HEK293 (cell line): ENCODE measurements around the gene SSBP3.
A peak's percentile ranks its signal among the peaks of the same experiment; 100 is the strongest.

Experiments
- BCL11B ChIP-seq: fragments of 450-650 bp; formaldehyde crosslinking; IDR thresholded peaks from 2 replicates; pipeline ENCODE4 v1.5.1; 2016; ENCODE audit warnings: low read depth, missing biosample characterization, missing genetic modification characterization
- HOXC10 ChIP-seq: sonication (generic); formaldehyde crosslinking; IDR thresholded peaks from 2 replicates; pipeline ENCODE4 v1.8.1; 2023; ENCODE audit warnings: mild to moderate bottlenecking, missing genetic modification reagents
- KLF9 ChIP-seq: fragments of 450-650 bp; formaldehyde crosslinking; IDR thresholded peaks from 2 replicates; pipeline ENCODE4 v1.5.1; 2016; ENCODE audit warnings: missing biosample characterization, missing genetic modification characterization, low read depth
- PATZ1 ChIP-seq: fragments of 450-650 bp; formaldehyde crosslinking; IDR thresholded peaks from 2 replicates; pipeline ENCODE4 v1.5.1; 2016; ENCODE audit warnings: missing biosample characterization, missing genetic modification characterization
- SETDB1 ChIP-seq: IDR thresholded peaks from one replicate; pipeline ENCODE4 v1.6.1; 2017; ENCODE audit warnings: mild to moderate bottlenecking, low read length, moderate library complexity, mixed read lengths; ENCODE audit not compliant: insufficient read length
- YY1 ChIP-seq: fragments of 450-650 bp; formaldehyde crosslinking; IDR thresholded peaks from 2 replicates; pipeline ENCODE4 v1.5.1; 2018; ENCODE audit warnings: missing biosample characterization, missing genetic modification characterization
- ZBTB11 ChIP-seq: fragments of 450-650 bp; formaldehyde crosslinking; conservative IDR thresholded peaks from 2 replicates; pipeline ENCODE4 v1.5.1; 2016; ENCODE audit warnings: low read depth, missing biosample characterization, missing genetic modification characterization
- ZEB2 ChIP-seq: fragments of 450-650 bp; formaldehyde crosslinking; IDR thresholded peaks from 2 replicates; pipeline ENCODE4 v1.5.1; 2016; ENCODE audit warnings: missing biosample characterization, missing genetic modification characterization
- ZNF155 ChIP-seq: fragments of 450-650 bp; formaldehyde crosslinking; IDR thresholded peaks from 2 replicates; pipeline ENCODE4 v1.5.1; 2016; ENCODE audit warnings: missing biosample characterization, missing genetic modification characterization
- ZNF174 ChIP-seq: fragments of 450-650 bp; formaldehyde crosslinking; IDR thresholded peaks from 2 replicates; pipeline ENCODE4 v1.5.0; 2017; ENCODE audit warnings: missing biosample characterization, mild to moderate bottlenecking, missing genetic modification characterization
- ZNF311 ChIP-seq: fragments of 450-650 bp; formaldehyde crosslinking; IDR thresholded peaks from 2 replicates; pipeline ENCODE4 v1.5.1; 2017; ENCODE audit warnings: missing biosample characterization, missing genetic modification characterization, borderline replicate concordance
- ZNF350 ChIP-seq: fragments of 450-650 bp; formaldehyde crosslinking; IDR thresholded peaks from 2 replicates; pipeline ENCODE4 v1.5.0; 2017; ENCODE audit warnings: missing biosample characterization, mild to moderate bottlenecking, missing genetic modification characterization
- ZNF354C ChIP-seq: fragments of 450-650 bp; formaldehyde crosslinking; IDR thresholded peaks from 2 replicates; pipeline ENCODE4 v1.5.1; 2016; ENCODE audit warnings: missing biosample characterization, missing genetic modification characterization, low read depth, borderline replicate concordance
- ZNF366 ChIP-seq: fragments of 450-650 bp; formaldehyde crosslinking; conservative IDR thresholded peaks from 2 replicates; pipeline ENCODE4 v1.5.1; 2016; ENCODE audit warnings: missing biosample characterization, missing genetic modification characterization
- ZNF514 ChIP-seq: fragments of 450-650 bp; formaldehyde crosslinking; IDR thresholded peaks from 2 replicates; pipeline ENCODE4 v1.5.1; 2016; ENCODE audit warnings: missing biosample characterization, missing genetic modification characterization
- ZNF707 ChIP-seq: fragments of 450-650 bp; formaldehyde crosslinking; IDR thresholded peaks from 2 replicates; pipeline ENCODE4 v1.5.1; 2016; ENCODE audit warnings: missing biosample characterization, missing genetic modification characterization
- ZNF76 ChIP-seq: fragments of 450-650 bp; formaldehyde crosslinking; IDR thresholded peaks from 2 replicates; pipeline ENCODE4; 2016; ENCODE audit warnings: low read depth, missing biosample characterization, missing genetic modification characterization, borderline replicate concordance
- ZXDB ChIP-seq: fragments of 450-650 bp; formaldehyde crosslinking; IDR thresholded peaks from 2 replicates; pipeline ENCODE4 v1.5.1; 2016; ENCODE audit warnings: missing biosample characterization, missing genetic modification characterization
- TF ChIP-seq, protein P1 (sequence below): fragments of 450-650 bp; formaldehyde crosslinking; IDR thresholded peaks from 2 replicates; pipeline ENCODE4 v1.5.0; 2017; ENCODE audit warnings: missing biosample characterization, missing genetic modification characterization, borderline replicate concordance
- TF ChIP-seq, protein P2 (sequence below): fragments of 450-650 bp; formaldehyde crosslinking; IDR thresholded peaks from 2 replicates; pipeline ENCODE4 v1.5.1; 2017; ENCODE audit warnings: missing biosample characterization, missing genetic modification characterization
- TF ChIP-seq, protein P3 (sequence below): fragments of 450-650 bp; formaldehyde crosslinking; IDR thresholded peaks from 2 replicates; pipeline ENCODE4 v1.5.1; 2017; ENCODE audit warnings: missing biosample characterization, missing genetic modification characterization
- TF ChIP-seq, protein P4 (sequence below): fragments of 450-650 bp; formaldehyde crosslinking; IDR thresholded peaks from 2 replicates; pipeline ENCODE4 v1.5.1; 2016; ENCODE audit warnings: missing biosample characterization, missing genetic modification characterization
- TF ChIP-seq, protein P5 (sequence below): fragments of 450-650 bp; formaldehyde crosslinking; IDR thresholded peaks from 2 replicates; pipeline ENCODE4 v1.5.1; 2016; ENCODE audit warnings: missing biosample characterization, missing genetic modification characterization

SSBP3 gene

GRCh38 chr1:54407404-54408146 is 1.4 kb upstream of the SSBP3 start (continued):
- TF ChIP-seq, protein P1, sequence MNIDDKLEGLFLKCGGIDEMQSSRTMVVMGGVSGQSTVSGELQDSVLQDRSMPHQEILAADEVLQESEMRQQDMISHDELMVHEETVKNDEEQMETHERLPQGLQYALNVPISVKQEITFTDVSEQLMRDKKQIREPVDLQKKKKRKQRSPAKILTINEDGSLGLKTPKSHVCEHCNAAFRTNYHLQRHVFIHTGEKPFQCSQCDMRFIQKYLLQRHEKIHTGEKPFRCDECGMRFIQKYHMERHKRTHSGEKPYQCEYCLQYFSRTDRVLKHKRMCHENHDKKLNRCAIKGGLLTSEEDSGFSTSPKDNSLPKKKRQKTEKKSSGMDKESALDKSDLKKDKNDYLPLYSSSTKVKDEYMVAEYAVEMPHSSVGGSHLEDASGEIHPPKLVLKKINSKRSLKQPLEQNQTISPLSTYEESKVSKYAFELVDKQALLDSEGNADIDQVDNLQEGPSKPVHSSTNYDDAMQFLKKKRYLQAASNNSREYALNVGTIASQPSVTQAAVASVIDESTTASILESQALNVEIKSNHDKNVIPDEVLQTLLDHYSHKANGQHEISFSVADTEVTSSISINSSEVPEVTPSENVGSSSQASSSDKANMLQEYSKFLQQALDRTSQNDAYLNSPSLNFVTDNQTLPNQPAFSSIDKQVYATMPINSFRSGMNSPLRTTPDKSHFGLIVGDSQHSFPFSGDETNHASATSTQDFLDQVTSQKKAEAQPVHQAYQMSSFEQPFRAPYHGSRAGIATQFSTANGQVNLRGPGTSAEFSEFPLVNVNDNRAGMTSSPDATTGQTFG (tag by site-specific recombination), result no peak
- TF ChIP-seq ZNF311 (tag by site-specific recombination) (no peak), ZNF155 (tag by site-specific recombination) (no peak), ZNF174 (tag by site-specific recombination) (no peak), YY1 (tag by site-specific recombination) (no peak), ZNF76 (tag by site-specific recombination) (peak; percentile 51; the same call in 1 of the 2 replicates), SETDB1 (no peak), ZBTB11 (tag by site-specific recombination) (no peak), ZEB2 (tag by site-specific recombination) (peak; percentile 79), PATZ1 (tag by site-specific recombination) (peak; percentile 80), ZNF354C (tag by site-specific recombination) (no peak), HOXC10 (no peak), BCL11B (tag by site-specific recombination) (0 out of 2 replicates have a peak, but pooled peaks have one; percentile 59), KLF9 (tag by site-specific recombination) (peak; percentile 46), ZNF514 (tag by site-specific recombination) (no peak), ZXDB (tag by site-specific recombination) (peak; percentile 84), ZNF366 (tag by site-specific recombination) (no peak), ZNF350 (tag by site-specific recombination) (no peak), ZNF707 (no peak)
- TF ChIP-seq, protein P2, sequence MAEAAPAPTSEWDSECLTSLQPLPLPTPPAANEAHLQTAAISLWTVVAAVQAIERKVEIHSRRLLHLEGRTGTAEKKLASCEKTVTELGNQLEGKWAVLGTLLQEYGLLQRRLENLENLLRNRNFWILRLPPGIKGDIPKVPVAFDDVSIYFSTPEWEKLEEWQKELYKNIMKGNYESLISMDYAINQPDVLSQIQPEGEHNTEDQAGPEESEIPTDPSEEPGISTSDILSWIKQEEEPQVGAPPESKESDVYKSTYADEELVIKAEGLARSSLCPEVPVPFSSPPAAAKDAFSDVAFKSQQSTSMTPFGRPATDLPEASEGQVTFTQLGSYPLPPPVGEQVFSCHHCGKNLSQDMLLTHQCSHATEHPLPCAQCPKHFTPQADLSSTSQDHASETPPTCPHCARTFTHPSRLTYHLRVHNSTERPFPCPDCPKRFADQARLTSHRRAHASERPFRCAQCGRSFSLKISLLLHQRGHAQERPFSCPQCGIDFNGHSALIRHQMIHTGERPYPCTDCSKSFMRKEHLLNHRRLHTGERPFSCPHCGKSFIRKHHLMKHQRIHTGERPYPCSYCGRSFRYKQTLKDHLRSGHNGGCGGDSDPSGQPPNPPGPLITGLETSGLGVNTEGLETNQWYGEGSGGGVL (tag by site-specific recombination), result no peak
- TF ChIP-seq, protein P3, sequence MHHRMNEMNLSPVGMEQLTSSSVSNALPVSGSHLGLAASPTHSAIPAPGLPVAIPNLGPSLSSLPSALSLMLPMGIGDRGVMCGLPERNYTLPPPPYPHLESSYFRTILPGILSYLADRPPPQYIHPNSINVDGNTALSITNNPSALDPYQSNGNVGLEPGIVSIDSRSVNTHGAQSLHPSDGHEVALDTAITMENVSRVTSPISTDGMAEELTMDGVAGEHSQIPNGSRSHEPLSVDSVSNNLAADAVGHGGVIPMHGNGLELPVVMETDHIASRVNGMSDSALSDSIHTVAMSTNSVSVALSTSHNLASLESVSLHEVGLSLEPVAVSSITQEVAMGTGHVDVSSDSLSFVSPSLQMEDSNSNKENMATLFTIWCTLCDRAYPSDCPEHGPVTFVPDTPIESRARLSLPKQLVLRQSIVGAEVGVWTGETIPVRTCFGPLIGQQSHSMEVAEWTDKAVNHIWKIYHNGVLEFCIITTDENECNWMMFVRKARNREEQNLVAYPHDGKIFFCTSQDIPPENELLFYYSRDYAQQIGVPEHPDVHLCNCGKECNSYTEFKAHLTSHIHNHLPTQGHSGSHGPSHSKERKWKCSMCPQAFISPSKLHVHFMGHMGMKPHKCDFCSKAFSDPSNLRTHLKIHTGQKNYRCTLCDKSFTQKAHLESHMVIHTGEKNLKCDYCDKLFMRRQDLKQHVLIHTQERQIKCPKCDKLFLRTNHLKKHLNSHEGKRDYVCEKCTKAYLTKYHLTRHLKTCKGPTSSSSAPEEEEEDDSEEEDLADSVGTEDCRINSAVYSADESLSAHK (tag by site-specific recombination), result peak; percentile 100
- TF ChIP-seq, protein P4, sequence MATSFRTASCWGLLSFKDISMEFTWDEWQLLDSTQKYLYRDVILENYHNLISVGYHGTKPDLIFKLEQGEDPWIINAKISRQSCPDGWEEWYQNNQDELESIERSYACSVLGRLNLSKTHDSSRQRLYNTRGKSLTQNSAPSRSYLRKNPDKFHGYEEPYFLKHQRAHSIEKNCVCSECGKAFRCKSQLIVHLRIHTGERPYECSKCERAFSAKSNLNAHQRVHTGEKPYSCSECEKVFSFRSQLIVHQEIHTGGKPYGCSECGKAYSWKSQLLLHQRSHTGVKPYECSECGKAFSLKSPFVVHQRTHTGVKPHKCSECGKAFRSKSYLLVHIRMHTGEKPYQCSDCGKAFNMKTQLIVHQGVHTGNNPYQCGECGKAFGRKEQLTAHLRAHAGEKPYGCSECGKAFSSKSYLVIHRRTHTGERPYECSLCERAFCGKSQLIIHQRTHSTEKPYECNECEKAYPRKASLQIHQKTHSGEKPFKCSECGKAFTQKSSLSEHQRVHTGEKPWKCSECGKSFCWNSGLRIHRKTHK (tag by site-specific recombination), result no peak
- TF ChIP-seq, protein P5, sequence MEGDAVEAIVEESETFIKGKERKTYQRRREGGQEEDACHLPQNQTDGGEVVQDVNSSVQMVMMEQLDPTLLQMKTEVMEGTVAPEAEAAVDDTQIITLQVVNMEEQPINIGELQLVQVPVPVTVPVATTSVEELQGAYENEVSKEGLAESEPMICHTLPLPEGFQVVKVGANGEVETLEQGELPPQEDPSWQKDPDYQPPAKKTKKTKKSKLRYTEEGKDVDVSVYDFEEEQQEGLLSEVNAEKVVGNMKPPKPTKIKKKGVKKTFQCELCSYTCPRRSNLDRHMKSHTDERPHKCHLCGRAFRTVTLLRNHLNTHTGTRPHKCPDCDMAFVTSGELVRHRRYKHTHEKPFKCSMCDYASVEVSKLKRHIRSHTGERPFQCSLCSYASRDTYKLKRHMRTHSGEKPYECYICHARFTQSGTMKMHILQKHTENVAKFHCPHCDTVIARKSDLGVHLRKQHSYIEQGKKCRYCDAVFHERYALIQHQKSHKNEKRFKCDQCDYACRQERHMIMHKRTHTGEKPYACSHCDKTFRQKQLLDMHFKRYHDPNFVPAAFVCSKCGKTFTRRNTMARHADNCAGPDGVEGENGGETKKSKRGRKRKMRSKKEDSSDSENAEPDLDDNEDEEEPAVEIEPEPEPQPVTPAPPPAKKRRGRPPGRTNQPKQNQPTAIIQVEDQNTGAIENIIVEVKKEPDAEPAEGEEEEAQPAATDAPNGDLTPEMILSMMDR, result no peak
